Hepatocyte (in vitro differentiated cells): ENCODE measurements around the gene ITM2A. TPM values are rescaled to one million over a fixed set of nuclear protein-coding genes. Genes with fewer than 3 reads are reported as not detected.

Experiments
- DNase-seq: peaks from one replicate; pipeline ENCODE4 v3.0.0-alpha.2; 2016; ENCODE audit warnings: low spot score
- H2AFZ ChIP-seq: fragments of 200-600 bp; sonication (generic); 2 replicates; pipeline ENCODE4 v1.6.0; 2016; ENCODE audit warnings: antibody characterized with exemption, mild to moderate bottlenecking
- H3K27ac ChIP-seq: fragments of 200-600 bp; sonication (generic); 2 replicates; pipeline ENCODE4 v1.5.1; 2016; ENCODE audit warnings: mild to moderate bottlenecking
- H3K27me3 ChIP-seq: fragments of 200-600 bp; sonication (generic); 2 replicates; pipeline ENCODE4 v1.6.1; 2016
- H3K36me3 ChIP-seq: fragments of 200-600 bp; sonication (generic); replicated peaks from 2 replicates; pipeline ENCODE4 v1.5.1; 2016; ENCODE audit warnings: low read depth; ENCODE audit not compliant: insufficient read depth
- H3K4me1 ChIP-seq: fragments of 200-600 bp; sonication (generic); 2 replicates; pipeline ENCODE4 v1.5.1; 2016; ENCODE audit warnings: mild to moderate bottlenecking, moderate library complexity; ENCODE audit not compliant: insufficient read depth
- H3K4me2 ChIP-seq: fragments of 200-600 bp; sonication (generic); 2 replicates; pipeline ENCODE4 v1.6.0; 2016
- H3K4me3 ChIP-seq: fragments of 200-600 bp; sonication (generic); 2 replicates; pipeline ENCODE4 v1.5.1; 2016; ENCODE audit warnings: mild to moderate bottlenecking
- H3K79me2 ChIP-seq: fragments of 200-600 bp; sonication (generic); 2 replicates; pipeline ENCODE4 v1.6.0; 2017; ENCODE audit warnings: mild to moderate bottlenecking
- H3K9me2 ChIP-seq: fragments of 200-600 bp; sonication (generic); replicated peaks from 2 replicates; pipeline ENCODE4 v1.6.0; 2017; ENCODE audit warnings: mild to moderate bottlenecking; ENCODE audit not compliant: insufficient read depth
- H3K9me3 ChIP-seq: fragments of 200-600 bp; sonication (generic); 2 replicates; pipeline ENCODE4 v1.5.1; 2016; ENCODE audit warnings: low read depth, mild to moderate bottlenecking
- H4K20me1 ChIP-seq: fragments of 200-600 bp; sonication (generic); 2 replicates; pipeline ENCODE4 v1.6.0; 2016; ENCODE audit warnings: mild to moderate bottlenecking; ENCODE audit not compliant: insufficient read depth, poor library complexity, severe bottlenecking
- CTCF ChIP-seq: fragments of 200-600 bp; sonication (generic); IDR thresholded peaks from 2 replicates; pipeline ENCODE4 v1.5.1; 2016; ENCODE audit warnings: antibody characterized with exemption, mild to moderate bottlenecking; ENCODE audit not compliant: poor library complexity
- EZH2 ChIP-seq: fragments of 200-600 bp; sonication (generic); IDR thresholded peaks from 2 replicates; pipeline ENCODE4 v1.6.1; 2016; ENCODE audit warnings: antibody characterized with exemption, mild to moderate bottlenecking, borderline replicate concordance
- EZH2phosphoT487 ChIP-seq: fragments of 200-600 bp; sonication (generic); IDR thresholded peaks from one replicate; pipeline ENCODE4 v1.6.1; 2018; ENCODE audit warnings: antibody characterized with exemption, mild to moderate bottlenecking, low read depth, moderate library complexity; ENCODE audit not compliant: unreplicated experiment, severe bottlenecking
- WGBS: methylation state at CpG from one replicate; pipeline ENCODE4 v1.1.6; 2016; ENCODE audit warnings: low lambda C conversion rate; ENCODE audit errors: missing lambda C conversion rate; 5-methylcytosine and 5-hydroxymethylcytosine counted together
- polyA plus RNA-seq: library from polyadenylated mRNA; unstranded; fragments of >200 nt; fragmentation: Nextera tagmentation; extraction: Ambion mirVana; gene quantifications from 2 replicates; pipeline ENCODE4 v1.2.1, GENCODE V29; 2016
- total RNA-seq: library from RNA; depleted of rRNA; stranded (reverse); fragments of >200 nt; gene quantifications from 2 replicates; pipeline ENCODE4 v1.2.3, GENCODE V29; 2014

The ITM2A gene
- total and polyA plus RNA-seq, 2 experiments from 2014 or later = 11.6 to 20.0 TPM

GRCh38 chrX:79412972-79413371 lies 45.8 kb upstream of the ITM2A start:
- no peak overlapping the region for H3K4me2 ChIP-seq
- no peak overlapping the region for H3K27ac ChIP-seq
- H2AFZ ChIP-seq = no peak overlapping the region
- H3K79me2 ChIP-seq = no peaks in the 10 kb centered on the region
- peak; percentile 46 for TF ChIP-seq CTCF
- no peak for TF ChIP-seq EZH2phosphoT487
- 52% methylated on average over 6 of the region's 6 CpGs for WGBS
- no peaks in the 10 kb centered on the region for H4K20me1 ChIP-seq
- H3K9me2 ChIP-seq = no peaks in the 10 kb centered on the region
- no peak overlapping the region for H3K4me3 ChIP-seq
- no peaks in the 10 kb centered on the region for H3K9me3 ChIP-seq
- H3K27me3 ChIP-seq = no peaks in the 10 kb centered on the region
- H3K4me1 ChIP-seq = no peaks in the 10 kb centered on the region
- DNase-seq = peak; percentile 9
- H3K36me3 ChIP-seq = no peaks in the 10 kb centered on the region

DNA sequence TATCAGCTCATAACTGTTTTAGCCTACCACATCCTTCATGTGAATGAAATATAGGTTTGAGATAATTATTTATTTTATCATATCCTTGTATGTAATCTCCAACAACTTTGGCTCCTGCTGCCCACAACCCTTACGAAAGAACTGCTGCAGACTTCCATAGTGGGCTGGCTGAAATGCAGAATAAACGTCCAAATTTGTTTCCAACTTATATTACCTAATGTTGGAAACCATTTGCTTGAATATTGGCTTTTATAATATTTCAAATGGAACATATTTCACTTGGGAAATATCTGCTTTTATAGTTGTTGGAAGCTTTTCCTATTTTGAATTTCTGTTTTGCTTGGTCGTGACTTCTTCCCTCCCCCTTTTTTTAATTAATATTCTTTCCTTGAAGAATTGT lies 45.0 kb upstream of the ITM2A start:
- Histone ChIP-seq H3K4me1 (no peaks in the 10 kb centered on the region), H3K79me2 (no peaks in the 10 kb centered on the region), H3K27ac (no peak overlapping the region), H3K27me3 (no peaks in the 10 kb centered on the region), H3K4me2 (no peak overlapping the region), H3K9me3 (no peaks in the 10 kb centered on the region), H3K9me2 (no peaks in the 10 kb centered on the region), H4K20me1 (no peaks in the 10 kb centered on the region), H2AFZ (no peak overlapping the region), H3K36me3 (no peaks in the 10 kb centered on the region), H3K4me3 (no peak overlapping the region)
- no peak for DNase-seq
- TF ChIP-seq EZH2 (no peak), CTCF (no peak), EZH2phosphoT487 (no peak)
- 65% methylated on average over 3 of the region's 3 CpGs for WGBS

DNA sequence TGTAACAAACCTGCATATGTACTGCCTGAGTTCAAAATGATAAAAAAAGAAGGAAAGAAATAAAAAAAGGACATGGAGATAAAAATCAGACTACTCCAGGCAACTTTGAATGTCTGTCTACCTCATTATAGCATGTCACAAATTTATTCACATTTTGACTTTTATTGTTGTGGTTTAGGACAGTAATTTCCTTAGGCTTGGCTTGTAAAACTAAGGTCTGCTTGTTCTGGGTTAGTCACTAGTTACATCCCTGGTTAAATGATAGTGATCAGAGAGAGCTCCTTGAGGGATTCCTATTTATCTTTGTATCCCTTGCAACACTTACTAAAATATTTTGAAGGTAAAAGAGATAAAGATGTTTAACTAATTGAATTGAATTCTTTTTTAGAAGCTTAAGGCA lies 42.5 kb upstream of the ITM2A start:
- no peak overlapping the region for H2AFZ ChIP-seq
- no peaks in the 10 kb centered on the region for H3K9me3 ChIP-seq
- H3K9me2 ChIP-seq = no peaks in the 10 kb centered on the region
- no peaks in the 10 kb centered on the region for H4K20me1 ChIP-seq
- H3K4me2 ChIP-seq = no peak overlapping the region
- TF ChIP-seq EZH2 (no peak), EZH2phosphoT487 (no peak), CTCF (no peak)
- no peaks in the 10 kb centered on the region for H3K4me1 ChIP-seq
- H3K27me3 ChIP-seq = no peaks in the 10 kb centered on the region
- no peak overlapping the region for H3K27ac ChIP-seq
- no peak for DNase-seq
- no peaks in the 10 kb centered on the region for H3K79me2 ChIP-seq
- H3K4me3 ChIP-seq = no peak overlapping the region
- no peaks in the 10 kb centered on the region for H3K36me3 ChIP-seq
